Adipose tissue (tissue), 3 donors: ENCODE data around the gene NSUN7. TPM values are rescaled to one million over a fixed set of nuclear protein-coding genes. Genes with fewer than 3 reads are reported as not detected.
"Not testable (repeated sequence)": the region's sequence is repeated elsewhere in the genome, so short reads cannot be mapped to it uniquely, and the experiment has no call there.

Experiments
- H3K27ac ChIP-seq: one replicate; pipeline ENCODE4 v1.5.1; 2013; ENCODE audit warnings: low read depth, low read length
- WGBS, 3 donors: extraction: QIAGEN DNeasy Blood & Tissue Kit; methylation state at CpG; one replicate each; pipeline ENCODE4 v1.1.7; 2013; 5-methylcytosine and 5-hydroxymethylcytosine counted together
- polyA plus RNA-seq, 3 donors: library from polyadenylated mRNA; stranded (reverse); fragments of 200-250 nt; gene quantifications; one replicate each; pipeline ENCODE4 v1.2.3, GENCODE V29; 2013
- donor health status: healthy with polysubstance abuse.
- donor health status: Bipolar disorder and iron deficiency.
- donor health status: healthy.

Gene NSUN7
- polyA plus RNA-seq = 1 to 10 TPM in 1 of 3 donors, under 1 TPM in 2; 0.64 to 3.8 (median 0.79) TPM

GRCh38 chr4:40749717-40750460 is at the start of gene NSUN7:
TSS of gene NSUN7 (plus strand) at chr4:40749955. CDS start at chr4:40750694, 739 bp downstream.
- WGBS, 3 donors = 1 to 3% (median 1%) methylated on average over 61 to 75 of the region's 75 CpGs
- H3K27ac ChIP-seq = no peak within 1 kb of the TSS

GRCh38 chr4:40702137-40702799 is 47.5 kb upstream of the NSUN7 start:
- H3K27ac ChIP-seq = no peak overlapping the region
- 29 to 79% (median 77%) methylated on average over 5 of the region's 5 CpGs for WGBS, 3 donors

GRCh38 chr4:40702800-40703151 is 47.0 kb upstream of the NSUN7 start:
- WGBS, 3 donors = 20 to 39% (median 38%) methylated on average over 2 of the region's 2 CpGs
- H3K27ac ChIP-seq = no peak overlapping the region

- H3K27ac ChIP-seq = no peak overlapping the region
- 75 to 81% (median 77%) methylated on average over 5 of the region's 5 CpGs for WGBS, 3 donors
These were observed 45.7 kb upstream of the NSUN7 start for GRCh38 chr4:40704073-40704472.

GRCh38 chr4:40710484-40711254 is 39.1 kb upstream of the NSUN7 start:
- H3K27ac ChIP-seq = no peak overlapping the region
- WGBS, 3 donors = 36 to 49% (median 46%) methylated on average over 5 of the region's 5 CpGs

- not testable (repeated sequence) for H3K27ac ChIP-seq
- WGBS, 3 donors = 66 to 84% (median 72%) methylated on average over 6 of the region's 6 CpGs
These were observed 36.8 kb upstream of the NSUN7 start for GRCh38 chr4:40713001-40713400.

- WGBS, 3 donors = 92 to 96% (median 94%) methylated on average over 2 of the region's 2 CpGs
- no peak overlapping the region for H3K27ac ChIP-seq
These were observed 36.0 kb upstream of the NSUN7 start for GRCh38 chr4:40713798-40714197.

GRCh38 chr4:40718586-40718985 is 31.2 kb upstream of the NSUN7 start:
- 37 to 77% (median 70%) methylated on average over 3 of the region's 3 CpGs for WGBS, 3 donors
- H3K27ac ChIP-seq = no peak overlapping the region

GRCh38 chr4:40719008-40719623 is 30.6 kb upstream of the NSUN7 start:
- H3K27ac ChIP-seq = no peak overlapping the region
- WGBS, 3 donors = 32 to 50% (median 43%) methylated on average over 5 of the region's 5 CpGs

- WGBS, 3 donors = 60 to 77% (median 70%) methylated on average over 4 of the region's 4 CpGs
- no peak overlapping the region for H3K27ac ChIP-seq
These were observed 29.4 kb upstream of the NSUN7 start for GRCh38 chr4:40720351-40720750.

GRCh38 chr4:40720916-40721315 is 28.8 kb upstream of the NSUN7 start:
- 16 to 34% (median 31%) methylated on average over 3 of the region's 3 CpGs for WGBS, 3 donors

GRCh38 chr4:40721730-40722171 is 28.0 kb upstream of the NSUN7 start:
- H3K27ac ChIP-seq = no peak overlapping the region
- 74 to 92% (median 77%) methylated on average over 5 of the region's 5 CpGs for WGBS, 3 donors

More at GRCh38 chr4:40720916-40721315, 28.8 kb upstream of the NSUN7 start:
- no peak overlapping the region for H3K27ac ChIP-seq

- 31 to 36% (median 32%) methylated on average over 5 of the region's 5 CpGs for WGBS, 3 donors
- H3K27ac ChIP-seq = no peak overlapping the region
These were observed 27.1 kb upstream of the NSUN7 start for GRCh38 chr4:40722576-40723161.

GRCh38 chr4:40723728-40724127 is 26.0 kb upstream of the NSUN7 start:
- WGBS, 3 donors = 91 to 100% (median 91%) methylated on average over 3 of the region's 3 CpGs
- H3K27ac ChIP-seq = no peak overlapping the region

GRCh38 chr4:40728333-40728732 is 21.4 kb upstream of the NSUN7 start:
- 70 to 73% (median 73%) methylated on average over 3 of the region's 3 CpGs for WGBS, 3 donors
- no peak overlapping the region for H3K27ac ChIP-seq

- H3K27ac ChIP-seq = no peak overlapping the region
- WGBS, 3 donors = 56 to 83% (median 60%) methylated on average over 1 of the region's 1 CpG
These were observed 20.2 kb upstream of the NSUN7 start for GRCh38 chr4:40729555-40729954.

- WGBS, 3 donors = 63 to 90% (median 66%) methylated on average over 5 of the region's 5 CpGs
- H3K27ac ChIP-seq = no peak overlapping the region
These were observed 19.6 kb upstream of the NSUN7 start for GRCh38 chr4:40730091-40730679.

GRCh38 chr4:40731361-40731760 is 18.4 kb upstream of the NSUN7 start:
- no peak overlapping the region for H3K27ac ChIP-seq
